Adrenal gland (tissue), 12 donors: ENCODE measurements around the gene POLR1D. TPM values are rescaled to one million over a fixed set of nuclear protein-coding genes. Genes with fewer than 3 reads are reported as not detected.

Experiments
- DNase-seq, 7 donors: peaks; one replicate each; pipeline ENCODE4 v3.0.0-alpha.2; 2019 to 2020
- H3K27ac ChIP-seq, 5 donors: fragments of 200-600 bp; sonication (generic) in 4 of 5; 1 replicate in 3 of 5; 2 replicates in 2 of 5; pipeline versions ENCODE4 v1.5.1 to v1.8.0; 2016 to 2020; ENCODE audit warnings: mild to moderate bottlenecking in 1 of 5
- H3K27me3 ChIP-seq: fragments of 200-600 bp; 2 replicates; pipeline ENCODE4 v1.8.0; 2021
- H3K36me3 ChIP-seq, 2 donors: fragments of 200-600 bp; replicated peaks in 1 of 2; 1 replicate in 1 of 2; 2 replicates in 1 of 2; pipeline versions ENCODE4 v1.5.1 to v1.8.0; 2018 to 2022
- H3K4me1 ChIP-seq, 2 donors: fragments of 200-600 bp; replicated peaks in 1 of 2; 1 replicate in 1 of 2; 2 replicates in 1 of 2; pipeline versions ENCODE4 v1.5.1 to v1.8.0; 2018 to 2021
- H3K4me3 ChIP-seq, 4 donors: fragments of 200-600 bp; sonication (generic) in 3 of 4; one replicate each; pipeline ENCODE4 v1.5.1; 2016 to 2018
- H3K9me3 ChIP-seq, 3 donors: fragments of 200-600 bp; sonication (generic) in 1 of 3; replicated peaks in 1 of 3; 1 replicate in 2 of 3; 2 replicates in 1 of 3; pipeline versions ENCODE4 v1.5.1 to v1.8.0; 2016 to 2021
- POLR2A ChIP-seq, 2 donors: fragments of 450-650 bp; IDR thresholded peaks; one replicate each; pipeline ENCODE4 v1.6.1; 2017; ENCODE audit warnings: antibody characterized with exemption in 2 of 2, mild to moderate bottlenecking in 2 of 2, moderate library complexity in 1 of 2
- WGBS, 4 donors: extraction: QIAGEN DNeasy Blood & Tissue Kit in 2 of 4; methylation state at CpG; one replicate each; pipeline versions ENCODE4 v1.1.5 to v1.1.7; 2013 to 2017; 5-methylcytosine and 5-hydroxymethylcytosine counted together
- intact Hi-C, 2 donors: fragments of 100-400 bp; cut with DNase I; formaldehyde crosslinking; loops; one replicate each; pipeline versions ENCODE4 v1.14.1 to v1.15.0; 2022 to 2023
- polyA plus RNA-seq, 3 donors: library from polyadenylated mRNA; stranded (reverse); fragments of 200-250 nt in 2 of 3; fragments of 350-450 nt in 1 of 3; fragmentation: Illumina TruSeq in 1 of 3; extraction: RNeasy Lipid Tissue Mini Kit (QIAGEN cat#74804) in 1 of 3; gene quantifications; one replicate each; pipeline ENCODE4 v1.2.3, GENCODE V29; 2013 to 2014
- total RNA-seq, 9 donors: library from RNA; depleted of rRNA in 4 of 9; stranded (reverse); fragments of >200 nt in 4 of 9; fragments of 120-200 nt in 1 of 9; fragmentation: NEBNext Ultra II Directional in 1 of 9; extraction: Animal tissue kit (Norgen Biotek cat#: 25700) in 1 of 9; gene quantifications; one replicate each; pipeline versions ENCODE4 v1.1.0 to v1.2.4, GENCODE V29; 2013 to 2023
- TF ChIP-seq, protein P1 (sequence below), 6 experiments: fragments of 450-650 bp in 4 of 6; fragments of 200-600 bp in 2 of 6; sonication (generic) in 1 of 6; IDR thresholded peaks; 1 replicate in 5 of 6; 2 replicates in 1 of 6; pipeline versions ENCODE4 v1.5.1 to v1.8.0; 2016 to 2021; ENCODE audit warnings: antibody characterized with exemption in 6 of 6, mild to moderate bottlenecking in 2 of 6, moderate library complexity in 1 of 6
- donor health status: healthy with polysubstance abuse.
- donor health status: Bipolar disorder and iron deficiency.
- donor health status: DM: yes; HTN: yes; CAD: no.
- donor health status: DM: no; HTN: no; CAD: no.
- donor health status: DM: no; HTN: no; CAD: no.
- donor health status: DM: yes; HTN: yes; CAD: no.

POLR1D gene
- total and polyA plus RNA-seq, 12 donors = 81.5 to 369 (median 176) TPM

DNA sequence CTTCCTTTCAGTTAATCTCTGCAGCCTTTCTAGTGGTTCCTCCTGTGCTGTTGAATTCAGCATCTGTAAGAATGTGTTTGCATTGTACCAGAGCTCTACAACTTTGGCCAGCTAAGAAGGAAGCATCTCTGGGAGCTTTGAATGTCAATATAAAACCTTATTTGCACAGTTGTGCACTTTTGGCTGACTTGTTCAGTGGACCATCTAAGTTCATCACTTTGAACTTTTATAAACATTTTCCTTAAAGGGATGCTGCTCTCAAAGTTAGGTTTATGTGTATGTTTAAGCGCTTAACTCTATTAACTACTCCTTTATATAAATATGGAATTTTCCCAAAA, 15.6 kb downstream of the POLR1D start:
- intact Hi-C loops = no loop called here
- DNase-seq = no peak
- Histone ChIP-seq H3K9me3 (no peaks in the 10 kb centered on the region), H3K36me3 (no peaks in the 10 kb centered on the region), H3K4me1 (peaks cover 30 to 69% of the 10 kb centered on the region in 2 donors), H3K4me3 (no peak overlapping the region), H3K27ac (peak overlapping the region in 1 of 5 donors; percentile 84), H3K27me3 (no peaks in the 10 kb centered on the region)
- TF ChIP-seq, protein P1, sequence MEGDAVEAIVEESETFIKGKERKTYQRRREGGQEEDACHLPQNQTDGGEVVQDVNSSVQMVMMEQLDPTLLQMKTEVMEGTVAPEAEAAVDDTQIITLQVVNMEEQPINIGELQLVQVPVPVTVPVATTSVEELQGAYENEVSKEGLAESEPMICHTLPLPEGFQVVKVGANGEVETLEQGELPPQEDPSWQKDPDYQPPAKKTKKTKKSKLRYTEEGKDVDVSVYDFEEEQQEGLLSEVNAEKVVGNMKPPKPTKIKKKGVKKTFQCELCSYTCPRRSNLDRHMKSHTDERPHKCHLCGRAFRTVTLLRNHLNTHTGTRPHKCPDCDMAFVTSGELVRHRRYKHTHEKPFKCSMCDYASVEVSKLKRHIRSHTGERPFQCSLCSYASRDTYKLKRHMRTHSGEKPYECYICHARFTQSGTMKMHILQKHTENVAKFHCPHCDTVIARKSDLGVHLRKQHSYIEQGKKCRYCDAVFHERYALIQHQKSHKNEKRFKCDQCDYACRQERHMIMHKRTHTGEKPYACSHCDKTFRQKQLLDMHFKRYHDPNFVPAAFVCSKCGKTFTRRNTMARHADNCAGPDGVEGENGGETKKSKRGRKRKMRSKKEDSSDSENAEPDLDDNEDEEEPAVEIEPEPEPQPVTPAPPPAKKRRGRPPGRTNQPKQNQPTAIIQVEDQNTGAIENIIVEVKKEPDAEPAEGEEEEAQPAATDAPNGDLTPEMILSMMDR (IDR thresholded peaks at IDR 0.05) = no peak
- TF ChIP-seq POLR2A (IDR thresholded peaks at IDR 0.05) = no peak
- WGBS, 4 donors = 96 to 100% (median 98%) methylated on average over 1 of the region's 1 CpG

DNA sequence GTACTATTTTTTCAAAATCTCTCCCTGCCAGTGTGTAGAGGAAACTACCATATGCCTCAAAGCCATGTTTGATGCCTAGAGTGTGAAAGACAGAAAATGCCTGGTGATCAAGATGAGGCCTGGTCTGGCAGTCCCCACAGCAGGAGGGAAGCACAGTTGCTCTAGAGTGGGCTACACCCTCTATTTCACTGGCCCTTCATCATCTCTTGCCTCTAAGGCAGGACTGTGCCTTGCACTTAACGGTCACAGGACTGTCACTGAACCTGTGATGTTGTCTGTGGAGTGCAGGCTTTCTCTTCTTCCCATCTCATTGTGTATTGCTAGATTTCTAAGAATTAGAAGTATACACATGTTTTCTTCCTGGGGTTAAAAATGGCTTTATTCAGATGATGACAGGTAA, 16.3 kb downstream of the POLR1D start:
- Histone ChIP-seq H3K27me3 (no peaks in the 10 kb centered on the region), H3K4me3 (no peak overlapping the region), H3K36me3 (no peaks in the 10 kb centered on the region), H3K4me1 (peaks cover 36 to 76% of the 10 kb centered on the region in 2 donors), H3K9me3 (no peaks in the 10 kb centered on the region), H3K27ac (peak overlapping the region; percentile 3 to 84 (median 60))
- intact Hi-C loops = no loop called here
- 67 to 85% (median 74%) methylated on average over 1 of the region's 1 CpG for WGBS, 4 donors
- no peak for TF ChIP-seq POLR2A (IDR thresholded peaks at IDR 0.05)
- TF ChIP-seq, protein P1 (IDR thresholded peaks at IDR 0.05) = no peak
- DNase-seq = no peak

DNA sequence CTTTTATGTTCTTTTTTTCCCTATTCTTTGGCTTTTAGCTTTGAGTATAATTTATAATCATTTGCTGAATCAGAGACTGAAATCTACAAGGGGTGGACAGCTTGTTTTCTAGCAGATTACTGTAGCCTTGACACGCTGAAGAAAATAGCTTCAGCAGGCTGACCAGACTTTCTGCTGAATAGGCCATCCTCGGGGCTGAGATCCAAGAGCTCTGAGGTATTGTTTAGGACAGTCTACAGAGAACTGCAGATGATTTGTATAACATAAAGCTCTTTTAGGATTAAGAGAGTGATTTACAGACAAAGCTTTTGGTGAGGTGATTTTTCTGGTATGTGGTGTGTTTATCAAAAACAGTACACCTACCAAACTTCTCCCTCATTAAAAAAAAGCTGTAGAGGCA, 16.8 kb downstream of the POLR1D start:
- H3K4me1 ChIP-seq = peaks cover 36 to 82% of the 10 kb centered on the region in 2 donors

DNA sequence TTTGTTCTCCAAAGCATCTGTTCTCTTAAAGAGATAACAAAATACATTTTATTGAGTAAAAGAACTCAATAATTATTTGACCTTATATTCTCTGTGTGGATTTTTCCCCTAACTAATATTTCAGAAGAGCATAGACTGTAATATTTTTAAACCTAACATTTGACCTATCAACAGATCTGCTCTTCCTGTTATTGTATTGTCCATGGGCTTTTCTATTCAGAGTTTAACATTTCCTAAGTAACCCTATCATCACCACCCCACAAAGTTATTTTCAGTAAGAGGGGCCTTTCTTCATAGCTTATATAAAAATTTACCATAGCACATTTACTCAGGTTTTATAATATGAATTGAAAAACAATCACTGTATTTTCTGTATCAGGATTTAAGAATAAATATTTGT, 17.5 kb downstream of the POLR1D start:
- no peaks in the 10 kb centered on the region for H3K36me3 ChIP-seq
- H3K4me1 ChIP-seq = peaks cover 38 to 85% of the 10 kb centered on the region in 2 donors
- no peaks in the 10 kb centered on the region for H3K27me3 ChIP-seq
- H3K9me3 ChIP-seq = no peaks in the 10 kb centered on the region
- TF ChIP-seq, protein P1 (IDR thresholded peaks at IDR 0.05) = no peak
- no peak for TF ChIP-seq POLR2A (IDR thresholded peaks at IDR 0.05)
- no peak overlapping the region for H3K4me3 ChIP-seq
- H3K27ac ChIP-seq = peak overlapping the region; percentile 11 to 84 (median 61)
- intact Hi-C loops = no loop called here
- DNase-seq = no peak

More for the DNA sequence above, 16.8 kb downstream of the POLR1D start:
- 11 to 17% (median 16%) methylated on average over 2 of the region's 2 CpGs for WGBS, 4 donors
- Histone ChIP-seq H3K27me3 (no peaks in the 10 kb centered on the region), H3K4me3 (no peak overlapping the region), H3K27ac (peak overlapping the region; percentile 11 to 84 (median 63)), H3K9me3 (no peaks in the 10 kb centered on the region), H3K36me3 (no peaks in the 10 kb centered on the region)
- peak; percentile 49 to 80 (median 74) for DNase-seq
- intact Hi-C loops = no loop called here
- TF ChIP-seq, protein P1 (IDR thresholded peaks at IDR 0.05) = no peak
- TF ChIP-seq POLR2A (IDR thresholded peaks at IDR 0.05) = peak in 1 of 2 donors; percentile 18
